GM18520 (cell line): ENCODE data around the gene SHISA7.

ENCODE experiments used
- ATAC-seq: cut with Tn5 transposase; IDR thresholded peaks from one replicate; pipeline ENCODE4 v1.9.1; 2021; ENCODE audit not compliant: unreplicated experiment

The SHISA7 gene

GRCh38 chr19:55443045-55443823 is at the start of gene SHISA7:
SHISA7 (minus strand) TSS chr19:55443300; CDS start chr19:55442863, 437 bp downstream.
- ATAC-seq: no peak

DNA sequence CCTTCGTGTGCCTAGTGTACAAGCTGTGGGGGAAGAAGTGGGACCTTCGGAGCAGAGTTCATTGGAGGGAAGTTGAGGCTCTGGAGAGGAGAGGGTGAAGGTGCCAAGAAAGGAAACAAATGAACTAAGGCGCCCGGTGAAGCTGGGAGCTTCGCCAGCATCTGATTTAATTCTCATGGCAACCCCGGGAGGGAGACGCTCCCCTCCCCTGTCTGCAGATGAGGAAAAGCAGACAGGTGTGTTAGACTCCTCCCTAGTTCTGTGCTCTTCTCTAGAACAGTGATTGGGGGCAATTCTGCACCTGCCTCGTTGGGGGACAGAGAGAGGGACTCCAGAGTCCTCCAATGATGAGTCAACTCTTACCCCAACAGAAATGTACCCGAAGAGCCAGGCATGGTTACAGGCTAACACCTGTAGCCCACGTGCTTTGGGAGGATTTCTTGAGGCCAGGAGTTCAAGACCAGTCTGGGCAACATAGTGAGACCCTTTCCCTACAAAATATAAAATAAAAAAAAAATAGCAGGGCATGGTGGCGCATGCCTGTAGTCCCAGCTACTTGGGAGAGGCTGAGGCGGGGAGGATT is 49.4 kb upstream of the SHISA7 start:
- no peak for ATAC-seq

DNA sequence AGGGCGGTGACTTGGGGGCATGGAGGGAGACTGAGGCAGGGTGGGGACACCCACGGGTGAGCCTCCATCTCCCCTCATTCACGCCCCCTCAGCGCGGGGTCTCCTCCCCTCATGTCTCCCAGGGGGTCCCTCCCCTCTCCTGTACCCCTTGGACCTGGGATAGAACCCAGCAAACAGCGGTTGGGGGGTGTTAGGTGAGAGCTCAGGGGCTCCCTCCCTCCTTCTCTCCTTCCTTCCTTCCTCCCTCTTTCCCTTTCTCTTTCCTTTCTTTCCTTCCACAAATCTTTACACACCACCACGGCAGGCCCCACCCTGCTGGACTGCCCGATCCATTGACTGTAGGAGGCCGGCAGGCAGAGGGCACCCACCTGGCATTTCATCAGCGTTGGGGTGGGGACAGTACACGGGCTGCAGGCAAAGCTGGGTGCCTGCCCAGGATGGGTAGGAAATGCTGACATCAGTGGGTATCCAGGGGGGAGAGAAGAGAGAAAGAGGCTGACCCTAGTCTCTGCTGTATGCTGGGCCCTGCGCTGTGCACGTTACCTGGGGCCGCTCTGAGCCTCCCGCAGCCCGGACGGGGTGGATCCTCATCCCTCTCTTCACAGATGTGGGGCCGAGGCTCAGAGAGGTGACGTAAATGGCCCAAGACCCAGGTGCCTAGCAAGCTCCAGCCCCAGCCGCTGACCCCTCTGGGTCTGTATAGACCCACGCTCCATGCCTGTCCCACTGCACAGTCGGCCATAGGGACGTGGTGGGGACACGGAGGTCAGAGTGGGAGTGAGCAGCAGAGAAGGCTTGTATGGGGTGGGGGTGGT is 48.7 kb upstream of the SHISA7 start:
- no peak for ATAC-seq

DNA sequence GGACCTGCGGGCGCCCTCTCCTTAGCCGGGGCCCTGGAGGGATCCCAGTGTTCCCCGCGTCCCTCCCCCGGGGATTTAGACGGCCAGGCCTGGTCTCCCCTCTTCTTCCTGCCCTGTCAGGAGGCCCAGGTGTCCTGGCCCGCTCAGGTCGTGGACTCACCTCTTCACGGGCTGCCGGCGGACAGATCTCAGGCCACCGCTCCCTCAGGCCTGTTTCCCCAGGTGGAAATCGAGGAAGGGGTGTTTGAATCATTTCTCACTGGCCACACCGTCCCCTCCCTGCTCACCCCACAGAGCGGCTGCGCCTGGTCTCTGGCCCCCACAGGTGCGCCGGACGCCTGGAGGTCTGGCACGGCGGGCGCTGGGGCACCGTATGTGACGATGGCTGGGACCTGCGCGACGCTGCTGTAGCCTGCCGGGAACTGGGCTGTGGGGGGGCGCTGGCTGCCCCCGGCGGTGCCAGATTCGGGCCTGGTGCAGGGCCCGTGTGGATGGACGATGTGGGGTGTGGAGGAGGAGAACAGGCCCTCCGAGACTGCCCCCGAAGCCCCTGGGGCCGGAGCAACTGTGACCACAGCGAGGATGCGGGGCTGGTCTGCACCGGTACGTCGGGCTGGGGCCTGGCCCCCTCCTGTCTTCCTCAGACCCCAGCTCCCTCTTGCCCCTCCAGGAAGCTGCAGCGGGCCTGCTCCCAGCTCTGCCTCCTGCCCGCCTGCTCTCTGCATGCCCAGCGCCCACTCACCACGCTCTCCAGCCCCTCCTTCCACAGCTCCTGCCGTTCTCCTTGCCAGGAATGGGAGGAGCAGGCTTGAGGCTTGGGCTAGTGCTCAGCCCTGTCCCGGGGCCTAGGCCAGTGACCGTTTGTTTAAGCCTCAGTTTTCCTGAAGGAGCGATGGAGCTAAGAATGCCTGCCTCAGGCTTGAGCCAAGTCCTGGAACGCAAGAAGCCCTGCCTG is 47.7 kb upstream of the SHISA7 start:
- ATAC-seq: no peak

GRCh38 chr19:55489711-55490477 is 46.8 kb upstream of the SHISA7 start:
- ATAC-seq: no peak

DNA sequence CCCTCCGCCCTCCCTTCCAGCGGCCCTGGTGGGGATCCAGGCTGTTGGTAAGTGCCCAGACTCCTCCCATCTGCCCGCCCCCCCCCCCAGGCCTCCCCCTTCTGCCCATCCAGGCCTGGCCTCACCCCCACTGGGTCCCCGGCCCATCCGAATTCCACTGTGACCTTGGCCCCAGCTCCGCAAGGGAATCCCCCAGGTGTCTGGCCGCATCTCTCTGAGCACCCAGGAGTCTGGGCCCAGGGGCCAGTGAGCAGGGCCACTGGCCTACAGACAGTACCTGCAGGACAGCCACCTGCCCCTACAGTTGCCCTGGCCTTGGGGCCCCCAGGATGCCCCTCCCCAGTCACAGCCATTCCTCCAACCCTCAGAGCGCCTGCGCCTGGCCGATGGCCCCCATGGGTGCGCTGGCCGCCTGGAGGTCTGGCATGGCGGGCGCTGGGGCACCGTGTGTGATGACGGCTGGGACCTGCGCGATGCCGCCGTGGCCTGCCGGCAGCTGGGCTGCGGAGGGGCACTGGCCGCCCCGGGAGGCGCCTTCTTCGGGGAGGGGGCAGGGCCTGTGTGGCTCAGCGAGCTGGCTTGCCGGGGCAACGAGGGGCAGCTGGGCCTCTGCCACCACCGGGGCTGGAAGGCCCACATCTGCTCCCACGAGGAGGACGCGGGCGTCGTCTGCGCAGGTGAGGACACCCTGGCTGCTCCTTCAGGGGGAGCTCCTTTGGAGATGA is 46.0 kb upstream of the SHISA7 start:
- ATAC-seq: no peak

DNA sequence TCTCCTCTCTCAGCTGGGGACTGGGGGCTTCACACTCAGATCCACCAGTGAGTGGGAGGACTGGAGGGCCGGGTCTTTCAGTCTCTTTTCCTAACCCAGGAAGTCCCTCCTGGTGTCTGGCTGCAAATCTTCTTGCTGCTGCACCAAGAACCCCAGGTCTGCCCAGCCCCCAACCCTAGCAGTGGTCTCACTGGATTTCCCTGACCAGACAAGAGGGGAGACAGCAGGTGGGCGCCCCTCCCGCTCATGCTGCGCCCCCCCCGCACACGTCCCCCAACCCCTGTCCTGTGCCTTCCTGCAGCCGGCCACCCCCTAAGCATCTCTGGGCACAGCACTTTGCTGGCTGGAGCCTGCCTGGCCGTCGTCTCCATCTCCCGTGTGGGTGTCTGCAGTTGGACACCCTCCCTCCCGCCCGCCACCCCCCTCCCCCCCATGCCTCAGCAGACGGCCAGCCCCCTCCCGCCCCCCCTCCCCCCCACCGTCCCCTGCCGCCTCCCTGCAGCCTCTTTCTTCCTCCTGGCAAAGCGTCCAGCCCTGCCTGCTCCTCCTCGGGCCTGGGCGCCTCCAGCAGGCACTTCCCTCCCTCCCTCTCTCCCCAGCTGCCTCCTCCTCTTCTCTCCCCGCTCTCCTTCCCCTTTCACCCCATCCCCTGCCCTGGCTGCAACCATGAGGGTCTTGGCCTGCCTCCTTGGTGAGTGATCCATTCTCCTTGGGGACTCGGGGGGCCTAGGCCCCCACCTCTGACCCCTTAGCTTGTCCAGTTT is 45.0 kb upstream of the SHISA7 start, which contains the start of gene SSC5D:
Gene SSC5D, plus strand, starts transcription at position 513 of the 764 bp plus-strand sequence. Its CDS starts 154 bp downstream, at position 667.
- ATAC-seq: no peak

DNA sequence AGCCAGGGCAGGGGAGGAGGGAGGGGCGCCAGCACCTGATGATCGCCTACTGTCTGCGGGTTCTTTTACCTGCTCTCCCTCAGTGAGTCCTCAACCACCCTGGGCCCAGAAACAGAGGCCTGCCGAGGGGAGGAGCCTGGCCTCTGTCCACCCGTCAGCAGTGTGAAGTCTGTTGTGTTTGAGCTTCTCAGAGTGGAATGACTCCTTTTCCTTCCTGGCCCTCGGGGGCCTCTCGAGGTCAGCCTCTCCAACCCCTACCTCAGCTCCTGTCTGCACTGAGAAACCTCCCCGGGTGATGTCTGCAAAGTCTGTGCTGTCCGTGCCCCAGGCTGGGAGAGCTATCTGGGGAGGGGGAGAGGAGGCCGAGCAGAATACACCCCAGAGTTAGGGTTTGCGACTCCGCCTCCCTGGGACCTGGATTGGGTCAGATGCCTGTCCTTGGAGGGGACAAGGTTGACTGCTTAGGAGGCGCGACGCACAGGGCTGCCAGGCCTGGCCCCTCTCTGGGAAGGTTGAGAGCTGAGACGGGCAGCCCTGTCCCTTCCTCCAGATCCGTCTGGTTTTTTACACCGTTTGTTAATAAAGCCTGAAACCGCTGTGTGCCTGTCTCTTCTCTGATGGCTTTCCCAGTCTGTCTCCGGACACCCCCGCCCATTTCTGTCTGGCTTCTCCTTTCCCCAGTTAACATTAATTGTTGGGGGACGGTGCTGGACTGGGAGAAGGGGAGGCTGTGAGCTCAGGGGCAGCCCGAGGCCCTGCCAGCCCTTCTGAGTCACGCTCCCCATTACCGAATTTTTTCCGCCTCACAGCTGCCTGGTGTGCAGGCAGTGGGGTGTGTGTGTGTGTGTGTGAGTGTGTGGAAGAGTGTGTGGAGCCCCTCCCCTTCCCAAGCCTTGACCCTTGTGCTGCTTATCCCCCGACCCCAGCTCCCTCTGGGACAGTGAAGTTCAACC is 44.1 kb upstream of the SHISA7 start:
- ATAC-seq: no peak

DNA sequence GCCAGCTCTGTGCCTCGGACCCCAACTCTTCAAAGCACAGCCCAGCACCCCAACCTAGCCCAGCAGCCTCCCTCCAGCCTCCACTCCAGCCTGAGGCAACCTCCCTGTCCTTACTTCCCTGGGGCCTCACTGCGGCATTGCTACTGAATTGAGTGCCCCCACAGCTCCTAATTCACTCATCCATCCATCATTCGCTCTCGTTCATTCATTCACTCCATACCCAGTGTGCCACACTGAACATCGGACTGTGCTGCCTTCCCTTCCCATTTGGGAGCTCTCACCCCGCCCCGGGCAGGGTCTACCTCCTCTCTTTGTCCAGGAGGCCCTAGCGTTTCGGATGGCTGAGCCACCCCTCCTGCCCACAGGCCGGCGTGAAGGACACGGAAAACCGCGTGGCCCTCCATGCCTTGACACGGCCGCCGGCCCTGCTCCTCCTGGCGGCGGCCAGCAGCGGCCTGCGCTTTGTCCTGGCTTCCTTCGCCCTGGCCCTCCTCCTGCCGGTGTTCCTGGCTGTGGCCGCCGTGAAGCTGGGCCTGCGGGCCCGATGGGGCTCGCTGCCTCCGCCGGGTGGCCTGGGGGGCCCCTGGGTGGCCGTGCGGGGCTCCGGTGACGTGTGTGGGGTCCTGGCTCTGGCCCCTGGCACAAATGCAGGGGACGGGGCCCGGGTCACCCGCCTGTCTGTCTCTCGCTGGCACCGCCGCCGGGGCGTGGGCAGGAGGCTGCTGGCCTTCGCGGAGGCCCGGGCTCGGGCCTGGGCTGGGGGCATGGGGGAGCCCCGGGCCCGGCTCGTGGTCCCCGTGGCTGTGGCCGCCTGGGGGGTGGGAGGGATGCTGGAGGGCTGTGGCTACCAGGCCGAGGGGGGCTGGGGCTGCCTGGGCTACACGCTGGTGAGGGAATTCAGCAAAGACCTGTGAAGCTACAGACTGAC is 43.2 kb upstream of the SHISA7 start:
- ATAC-seq: no peak

DNA sequence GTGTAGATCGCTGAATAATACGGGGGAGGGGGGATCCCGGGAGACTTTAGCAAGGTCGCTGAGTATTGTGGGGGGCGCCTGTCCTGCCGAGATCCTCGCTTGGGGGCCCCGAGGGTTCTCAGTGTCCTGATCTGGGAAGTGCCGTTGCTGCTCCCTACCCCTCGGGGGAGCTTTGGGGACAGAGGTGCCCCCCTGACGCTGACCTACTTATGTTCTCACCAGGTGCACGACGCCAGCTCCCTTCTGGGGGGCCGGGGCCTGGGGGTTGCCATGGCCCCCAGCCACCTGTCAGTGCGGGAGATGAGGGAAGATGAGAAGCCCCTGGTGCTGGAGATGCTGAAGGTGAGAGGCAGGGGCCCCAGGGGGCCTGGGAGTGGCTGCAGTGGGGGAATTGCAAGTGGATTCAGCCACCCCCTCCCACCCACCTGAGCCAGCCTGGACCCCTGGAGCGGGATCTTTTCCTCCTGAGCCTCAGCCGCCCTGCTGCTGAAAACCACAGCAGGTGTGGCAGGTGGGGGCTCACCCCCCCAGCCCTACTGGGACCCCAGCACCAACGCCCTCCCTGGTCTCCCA is 42.4 kb upstream of the SHISA7 start:
- no peak for ATAC-seq

DNA sequence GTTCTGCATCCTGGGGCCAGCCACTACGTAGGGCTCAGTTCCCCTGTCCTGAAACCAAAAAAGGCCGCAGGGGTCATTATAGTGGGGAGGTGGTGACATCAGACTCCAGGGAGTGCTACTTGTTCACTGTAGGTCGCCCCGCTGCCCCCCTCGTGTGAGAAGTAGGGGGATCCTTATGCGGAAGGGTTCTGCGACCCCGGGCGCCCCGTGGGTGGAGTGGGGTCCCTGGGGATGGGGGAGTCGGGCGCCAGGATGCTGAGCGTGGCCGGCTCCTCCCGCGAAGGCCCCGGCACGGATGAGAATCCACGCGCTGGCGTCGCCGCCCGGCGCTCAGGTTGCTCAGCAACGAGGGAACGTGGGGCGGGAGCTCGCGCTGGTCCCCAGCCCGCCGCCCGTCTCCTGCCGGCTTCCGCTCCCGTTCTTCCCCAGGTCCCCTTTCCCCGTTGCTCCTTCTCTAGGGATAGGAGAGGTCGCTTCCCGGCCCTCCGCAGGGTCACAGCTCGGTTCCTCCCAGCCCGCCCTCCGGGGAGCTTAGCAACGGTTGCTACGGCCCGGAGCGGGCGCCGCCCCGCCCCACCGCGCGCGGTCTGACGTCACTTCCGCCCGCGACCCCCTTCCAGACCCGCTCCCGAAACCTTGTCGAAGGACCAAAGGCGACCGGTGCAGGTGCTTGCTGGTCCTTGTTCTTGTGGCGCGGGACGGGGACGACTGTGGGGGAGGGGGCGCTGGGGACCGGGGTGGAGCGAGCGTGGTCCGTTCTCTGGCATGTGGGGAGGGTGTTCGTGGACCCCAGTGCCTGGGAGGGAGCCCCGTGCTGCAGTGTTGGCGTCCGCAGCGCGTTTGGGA is 41.7 kb upstream of the SHISA7 start, which contains the start of gene NAT14:
Gene NAT14, plus strand, starts transcription at position 596 of the 846 bp plus-strand sequence. CDS start 521 bp downstream, outside the sequence.
- ATAC-seq: no peak

- ATAC-seq: no peak
These were observed 40.8 kb upstream of the SHISA7 start for GRCh38 chr19:55483706-55484592.

DNA sequence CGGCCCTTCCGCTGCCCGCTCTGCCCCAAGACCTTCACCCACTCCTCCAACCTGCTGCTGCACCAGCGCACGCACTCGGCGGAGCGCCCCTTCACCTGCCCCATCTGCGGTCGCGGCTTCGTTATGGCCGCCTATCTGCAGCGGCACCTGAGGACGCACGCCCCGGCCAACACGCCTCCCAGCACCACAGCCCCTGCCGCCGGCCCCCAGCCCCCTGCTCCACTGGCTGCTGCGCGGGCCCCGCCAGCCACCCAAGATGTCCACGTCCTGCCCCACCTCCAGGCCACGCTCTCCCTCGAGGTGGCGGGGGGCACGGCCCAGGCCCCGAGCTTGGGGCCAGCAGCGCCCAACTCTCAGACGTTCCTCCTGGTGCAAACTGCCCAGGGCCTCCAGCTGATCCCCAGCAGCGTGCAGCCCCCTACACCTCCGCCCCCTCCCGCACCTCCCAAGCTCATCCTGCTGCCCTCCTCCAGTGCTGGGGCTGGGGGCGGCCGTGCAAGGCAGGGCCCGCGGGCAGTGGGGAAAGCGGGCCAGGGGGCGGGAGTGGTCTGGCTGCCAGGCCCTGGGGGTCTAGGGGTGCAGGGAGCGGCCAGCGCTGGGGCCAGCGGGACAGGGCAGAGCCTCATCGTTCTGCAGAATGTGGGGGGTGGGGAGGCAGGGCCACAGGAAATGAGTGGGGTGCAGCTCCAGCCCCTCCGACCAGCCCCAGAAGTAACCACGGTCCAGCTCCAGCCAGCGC is 40.0 kb upstream of the SHISA7 start:
- no peak for ATAC-seq
